ENCODE measurements around the gene BCL2L1.
"Not testable (repeated sequence)": the region's sequence is repeated elsewhere in the genome, so short reads cannot be mapped to it uniquely, and the experiment has no call there.

Gene BCL2L1

GRCh38 chr20:31648104-31648503, 74.6 kb downstream of the BCL2L1 start:
- not testable (repeated sequence) for H3K4ac ChIP-seq (ENCODE audit: low read depth, low read length)

GRCh38 chr20:31644701-31645100, 78.0 kb downstream of the BCL2L1 start:
- Histone ChIP-seq H3K27ac (ENCODE audit: low read depth, low read length) (no peak overlapping the region), H3K4ac (ENCODE audit: low read depth, low read length) (no peak overlapping the region), H2BK120ac (ENCODE audit: low read depth, low read length) (no peak overlapping the region), H3K4me2 (ENCODE audit: low read length) (no peak overlapping the region), H3K36me3 (ENCODE audit: control insufficient read depth, insufficient read depth, low read length) (no peaks in the 10 kb centered on the region), H3K9ac (ENCODE audit: low read length) (no peak overlapping the region), H3K27me3 (ENCODE audit: insufficient read depth, low read length, poor library complexity) (no peaks in the 10 kb centered on the region), H2BK5ac (ENCODE audit: low read length) (no peak overlapping the region), H3K56ac (ENCODE audit: low read length) (no peak overlapping the region), H3K4me3 (ENCODE audit: low read length) (no peak overlapping the region), H3K79me1 (ENCODE audit: low read length) (no peaks in the 10 kb centered on the region), H3K4me1 (ENCODE audit: control insufficient read depth, low read depth, low read length) (no peaks in the 10 kb centered on the region), H3K23ac (ENCODE audit: low read length) (no peak overlapping the region), H2AK5ac (ENCODE audit: low read length) (no peak overlapping the region), H3K79me2 (ENCODE audit: control insufficient read depth, insufficient read depth, low read length) (no peaks in the 10 kb centered on the region), H4K8ac (ENCODE audit: low read depth, low read length) (no peak overlapping the region), H3K18ac (ENCODE audit: low read length) (no peak overlapping the region), H2BK15ac (replicated peaks; ENCODE audit: low read depth) (no peak overlapping the region), H4K5ac (ENCODE audit: low read length) (no peak overlapping the region)
- no CpG with 5 or more reads among the region's 8 CpGs for WGBS (ENCODE audit: extremely low coverage, insufficient coverage, low lambda C conversion rate)
- no peak for DNase-seq

More at GRCh38 chr20:31648104-31648503, 74.6 kb downstream of the BCL2L1 start:
- H2BK15ac ChIP-seq (replicated peaks; ENCODE audit: low read depth); H3K9ac ChIP-seq (ENCODE audit: low read length); H2BK5ac ChIP-seq (ENCODE audit: low read length); H3K27ac ChIP-seq (ENCODE audit: low read depth, low read length); H3K27me3 ChIP-seq (ENCODE audit: insufficient read depth, low read length, poor library complexity); H3K56ac ChIP-seq (ENCODE audit: low read length); H4K8ac ChIP-seq (ENCODE audit: low read depth, low read length); DNase-seq; H3K23ac ChIP-seq (ENCODE audit: low read length); H3K36me3 ChIP-seq (ENCODE audit: control insufficient read depth, insufficient read depth, low read length); H3K4me3 ChIP-seq (ENCODE audit: low read length); H3K4me2 ChIP-seq (ENCODE audit: low read length); H2AK5ac ChIP-seq (ENCODE audit: low read length); H2BK120ac ChIP-seq (ENCODE audit: low read depth, low read length); H3K79me2 ChIP-seq (ENCODE audit: control insufficient read depth, insufficient read depth, low read length); H3K4me1 ChIP-seq (ENCODE audit: control insufficient read depth, low read depth, low read length); H3K18ac ChIP-seq (ENCODE audit: low read length); H3K79me1 ChIP-seq (ENCODE audit: low read length); H4K5ac ChIP-seq (ENCODE audit: low read length): not testable (repeated sequence)
- WGBS (ENCODE audit: extremely low coverage, insufficient coverage, low lambda C conversion rate) = no CpG with 5 or more reads among the region's 3 CpGs

GRCh38 chr20:31643522-31643921, 79.1 kb downstream of the BCL2L1 start:
- no peak overlapping the region for H2BK120ac ChIP-seq (ENCODE audit: low read depth, low read length)
- no peak overlapping the region for H3K4ac ChIP-seq (ENCODE audit: low read depth, low read length)
- no peaks in the 10 kb centered on the region for H3K79me2 ChIP-seq (ENCODE audit: control insufficient read depth, insufficient read depth, low read length)
- no peak overlapping the region for H2BK5ac ChIP-seq (ENCODE audit: low read length)
- no peak overlapping the region for H3K56ac ChIP-seq (ENCODE audit: low read length)
- H3K36me3 ChIP-seq (ENCODE audit: control insufficient read depth, insufficient read depth, low read length) = no peaks in the 10 kb centered on the region
- no peak overlapping the region for H2BK15ac ChIP-seq (replicated peaks; ENCODE audit: low read depth)
- H4K8ac ChIP-seq (ENCODE audit: low read depth, low read length) = no peak overlapping the region
- H3K23ac ChIP-seq (ENCODE audit: low read length) = no peak overlapping the region
- DNase-seq = no peak
- H3K18ac ChIP-seq (ENCODE audit: low read length) = no peak overlapping the region
- no peak overlapping the region for H3K9ac ChIP-seq (ENCODE audit: low read length)
- H3K27ac ChIP-seq (ENCODE audit: low read depth, low read length) = no peak overlapping the region
- WGBS (ENCODE audit: extremely low coverage, insufficient coverage, low lambda C conversion rate) = no CpG with 5 or more reads among the region's 4 CpGs
- H3K27me3 ChIP-seq (ENCODE audit: insufficient read depth, low read length, poor library complexity) = no peaks in the 10 kb centered on the region
- no peak overlapping the region for H4K5ac ChIP-seq (ENCODE audit: low read length)
- no peaks in the 10 kb centered on the region for H3K4me1 ChIP-seq (ENCODE audit: control insufficient read depth, low read depth, low read length)
- H3K79me1 ChIP-seq (ENCODE audit: low read length) = no peaks in the 10 kb centered on the region
- no peak overlapping the region for H3K4me3 ChIP-seq (ENCODE audit: low read length)
- no peak overlapping the region for H2AK5ac ChIP-seq (ENCODE audit: low read length)
- no peak overlapping the region for H3K4me2 ChIP-seq (ENCODE audit: low read length)

- no peaks in the 10 kb centered on the region for H3K4me1 ChIP-seq (ENCODE audit: control insufficient read depth, low read depth, low read length)
- no peak overlapping the region for H3K9ac ChIP-seq (ENCODE audit: low read length)
- H4K8ac ChIP-seq (ENCODE audit: low read depth, low read length) = no peak overlapping the region
- no peaks in the 10 kb centered on the region for H3K79me2 ChIP-seq (ENCODE audit: control insufficient read depth, insufficient read depth, low read length)
- no peak overlapping the region for H3K56ac ChIP-seq (ENCODE audit: low read length)
- H3K4ac ChIP-seq (ENCODE audit: low read depth, low read length) = no peak overlapping the region
- no peak overlapping the region for H2BK120ac ChIP-seq (ENCODE audit: low read depth, low read length)
- no peaks in the 10 kb centered on the region for H3K27me3 ChIP-seq (ENCODE audit: insufficient read depth, low read length, poor library complexity)
- no peaks in the 10 kb centered on the region for H3K79me1 ChIP-seq (ENCODE audit: low read length)
- no peak overlapping the region for H4K5ac ChIP-seq (ENCODE audit: low read length)
- no peak overlapping the region for H2AK5ac ChIP-seq (ENCODE audit: low read length)
- DNase-seq = no peak
- H3K4me3 ChIP-seq (ENCODE audit: low read length) = no peak overlapping the region
- no CpG with 5 or more reads among the region's 1 CpG for WGBS (ENCODE audit: extremely low coverage, insufficient coverage, low lambda C conversion rate)
- no peaks in the 10 kb centered on the region for H3K36me3 ChIP-seq (ENCODE audit: control insufficient read depth, insufficient read depth, low read length)
- H2BK15ac ChIP-seq (replicated peaks; ENCODE audit: low read depth) = no peak overlapping the region
- no peak overlapping the region for H2BK5ac ChIP-seq (ENCODE audit: low read length)
- no peak overlapping the region for H3K18ac ChIP-seq (ENCODE audit: low read length)
- no peak overlapping the region for H3K23ac ChIP-seq (ENCODE audit: low read length)
- no peak overlapping the region for H3K27ac ChIP-seq (ENCODE audit: low read depth, low read length)
- no peak overlapping the region for H3K4me2 ChIP-seq (ENCODE audit: low read length)
These were observed 79.8 kb downstream of the BCL2L1 start for GRCh38 chr20:31642837-31643236.

- WGBS (ENCODE audit: extremely low coverage, insufficient coverage, low lambda C conversion rate) = no CpG with 5 or more reads among the region's 6 CpGs
- no peaks in the 10 kb centered on the region for H3K79me1 ChIP-seq (ENCODE audit: low read length)
- H3K18ac ChIP-seq (ENCODE audit: low read length) = no peak overlapping the region
- no peak overlapping the region for H3K23ac ChIP-seq (ENCODE audit: low read length)
- no peak overlapping the region for H3K56ac ChIP-seq (ENCODE audit: low read length)
- H4K5ac ChIP-seq (ENCODE audit: low read length) = no peak overlapping the region
- H2BK120ac ChIP-seq (ENCODE audit: low read depth, low read length) = no peak overlapping the region
- no peak overlapping the region for H3K4ac ChIP-seq (ENCODE audit: low read depth, low read length)
- DNase-seq = no peak
- no peaks in the 10 kb centered on the region for H3K36me3 ChIP-seq (ENCODE audit: control insufficient read depth, insufficient read depth, low read length)
- H3K4me1 ChIP-seq (ENCODE audit: control insufficient read depth, low read depth, low read length) = no peaks in the 10 kb centered on the region
- H2BK15ac ChIP-seq (replicated peaks; ENCODE audit: low read depth) = no peak overlapping the region
- H3K4me2 ChIP-seq (ENCODE audit: low read length) = no peak overlapping the region
- no peak overlapping the region for H2AK5ac ChIP-seq (ENCODE audit: low read length)
- H3K4me3 ChIP-seq (ENCODE audit: low read length) = no peak overlapping the region
- no peak overlapping the region for H4K8ac ChIP-seq (ENCODE audit: low read depth, low read length)
- no peak overlapping the region for H3K9ac ChIP-seq (ENCODE audit: low read length)
- no peak overlapping the region for H2BK5ac ChIP-seq (ENCODE audit: low read length)
- H3K27ac ChIP-seq (ENCODE audit: low read depth, low read length) = no peak overlapping the region
- H3K79me2 ChIP-seq (ENCODE audit: control insufficient read depth, insufficient read depth, low read length) = no peaks in the 10 kb centered on the region
- no peaks in the 10 kb centered on the region for H3K27me3 ChIP-seq (ENCODE audit: insufficient read depth, low read length, poor library complexity)
These were observed 81.3 kb downstream of the BCL2L1 start for GRCh38 chr20:31641391-31641790.

- no peak overlapping the region for H3K18ac ChIP-seq (ENCODE audit: low read length)
- no peaks in the 10 kb centered on the region for H3K79me2 ChIP-seq (ENCODE audit: control insufficient read depth, insufficient read depth, low read length)
- H2BK15ac ChIP-seq (replicated peaks; ENCODE audit: low read depth) = no peak overlapping the region
- no peak overlapping the region for H4K5ac ChIP-seq (ENCODE audit: low read length)
- H3K4me1 ChIP-seq (ENCODE audit: control insufficient read depth, low read depth, low read length) = no peaks in the 10 kb centered on the region
- no peak overlapping the region for H2AK5ac ChIP-seq (ENCODE audit: low read length)
- WGBS (ENCODE audit: extremely low coverage, insufficient coverage, low lambda C conversion rate) = no CpG with 5 or more reads among the region's 3 CpGs
- no peak overlapping the region for H4K8ac ChIP-seq (ENCODE audit: low read depth, low read length)
- H3K79me1 ChIP-seq (ENCODE audit: low read length) = no peaks in the 10 kb centered on the region
- H3K23ac ChIP-seq (ENCODE audit: low read length) = no peak overlapping the region
- no peaks in the 10 kb centered on the region for H3K27me3 ChIP-seq (ENCODE audit: insufficient read depth, low read length, poor library complexity)
- no peak overlapping the region for H2BK120ac ChIP-seq (ENCODE audit: low read depth, low read length)
- H3K4ac ChIP-seq (ENCODE audit: low read depth, low read length) = no peak overlapping the region
- H3K4me3 ChIP-seq (ENCODE audit: low read length) = no peak overlapping the region
- no peak overlapping the region for H3K27ac ChIP-seq (ENCODE audit: low read depth, low read length)
- H3K9ac ChIP-seq (ENCODE audit: low read length) = no peak overlapping the region
- no peak overlapping the region for H3K4me2 ChIP-seq (ENCODE audit: low read length)
- no peaks in the 10 kb centered on the region for H3K36me3 ChIP-seq (ENCODE audit: control insufficient read depth, insufficient read depth, low read length)
- no peak overlapping the region for H2BK5ac ChIP-seq (ENCODE audit: low read length)
- no peak for DNase-seq
- no peak overlapping the region for H3K56ac ChIP-seq (ENCODE audit: low read length)
These were observed 82.4 kb downstream of the BCL2L1 start for GRCh38 chr20:31640259-31640658.

All from mesendoderm (in vitro differentiated cells).